HEK293 (cell line): ENCODE results near the gene IGF2BP2.

ENCODE experiments used
- CTCF ChIP-seq: fragments of 450-650 bp; formaldehyde crosslinking; IDR thresholded peaks from 2 replicates; pipeline ENCODE4 v1.5.1; 2016; ENCODE audit warnings: missing biosample characterization, missing genetic modification characterization
- SALL2 ChIP-seq: fragments of 450-650 bp; formaldehyde crosslinking; IDR thresholded peaks from 2 replicates; pipeline ENCODE4 v1.5.0; 2017; ENCODE audit warnings: missing biosample characterization, mild to moderate bottlenecking, missing genetic modification characterization, borderline replicate concordance
- ZNF311 ChIP-seq: fragments of 450-650 bp; formaldehyde crosslinking; IDR thresholded peaks from 2 replicates; pipeline ENCODE4 v1.5.1; 2017; ENCODE audit warnings: missing biosample characterization, missing genetic modification characterization, borderline replicate concordance

- TF ChIP-seq ZNF311 (tag by site-specific recombination) (no peak), CTCF (tag by site-specific recombination) (no peak), SALL2 (no peak)
Measured at GRCh38 chr3:185699927-185700326, 124.9 kb downstream of the IGF2BP2 start.
